HG02610 (cell line): ENCODE data around the gene OPN1MW3.
"Not testable (repeated sequence)": the region's sequence is repeated elsewhere in the genome, so short reads cannot be mapped to it uniquely, and the experiment has no call there.

ENCODE experiments used
- ATAC-seq: cut with Tn5 transposase; IDR thresholded peaks from one replicate; pipeline ENCODE4 v1.9.1; 2021; ENCODE audit warnings: mild to moderate bottlenecking, moderate library complexity; ENCODE audit not compliant: unreplicated experiment

OPN1MW3 gene

GRCh38 chrX:154257282-154257681, at the start of gene OPN1MW3:
Gene OPN1MW3, plus strand, starts transcription at chrX:154257582. Its CDS starts 38 bp downstream, at chrX:154257620.
- not testable (repeated sequence) for ATAC-seq

- peak; percentile 62 for ATAC-seq
Observed at GRCh38 chrX:154209670-154210418, 47.5 kb upstream of the OPN1MW3 start.

DNA sequence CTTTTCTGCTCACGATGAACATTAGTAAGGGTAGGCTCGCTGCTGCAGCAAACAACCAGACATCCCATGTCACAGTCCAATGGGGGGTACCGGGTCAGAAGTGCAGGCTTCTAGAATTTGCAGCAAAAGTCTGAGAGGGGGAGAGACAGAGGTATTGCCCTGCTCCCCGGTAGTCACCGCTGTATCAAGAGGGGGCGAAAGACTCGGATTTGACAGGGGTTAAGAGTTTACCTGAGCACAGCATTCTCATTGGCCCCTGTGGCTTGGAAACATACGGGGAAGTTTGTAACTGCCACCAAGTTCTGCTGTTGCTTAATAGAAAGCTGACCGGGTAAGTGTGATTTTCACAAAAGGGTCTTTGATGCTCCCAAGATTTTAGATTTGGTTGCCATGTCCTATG, 46.3 kb upstream of the OPN1MW3 start:
- not testable (repeated sequence) for ATAC-seq

DNA sequence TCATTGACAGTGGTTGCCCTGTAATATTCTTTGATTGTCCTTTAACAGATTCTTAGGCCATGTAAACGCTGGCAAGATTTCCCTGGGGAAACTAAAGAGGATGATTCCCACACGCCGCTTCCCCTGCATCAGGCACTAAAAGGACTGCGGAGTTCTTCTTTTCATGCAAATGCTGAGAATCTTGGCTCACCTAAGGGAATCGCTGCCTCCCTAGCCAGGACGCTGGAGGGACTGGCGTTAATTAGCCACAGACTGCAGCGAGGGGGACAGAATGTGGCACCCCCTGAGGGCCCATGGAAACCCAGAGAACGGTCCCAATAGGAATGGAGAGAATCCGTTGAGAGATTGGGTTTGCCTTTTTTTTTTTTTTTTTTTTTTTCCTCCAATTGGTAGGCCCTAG, 45.9 kb upstream of the OPN1MW3 start:
- ATAC-seq, result not testable (repeated sequence)

DNA sequence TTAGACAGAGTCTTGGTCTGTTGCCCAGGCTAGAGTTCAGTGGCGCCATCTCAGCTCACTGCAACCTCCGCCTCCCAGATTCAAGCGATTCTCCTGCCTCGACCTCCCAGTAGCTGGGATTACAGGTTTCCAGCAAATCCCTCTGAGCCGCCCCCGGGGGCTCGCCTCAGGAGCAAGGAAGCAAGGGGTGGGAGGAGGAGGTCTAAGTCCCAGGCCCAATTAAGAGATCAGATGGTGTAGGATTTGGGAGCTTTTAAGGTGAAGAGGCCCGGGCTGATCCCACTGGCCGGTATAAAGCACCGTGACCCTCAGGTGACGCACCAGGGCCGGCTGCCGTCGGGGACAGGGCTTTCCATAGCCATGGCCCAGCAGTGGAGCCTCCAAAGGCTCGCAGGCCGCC, 37.9 kb upstream of the OPN1MW3 start, which contains the start of gene OPN1MW2:
Gene OPN1MW2, plus strand, starts transcription at position 301 of the 400 bp plus-strand sequence. Its CDS starts 60 bp downstream, at position 361.
- not testable (repeated sequence) for ATAC-seq

DNA sequence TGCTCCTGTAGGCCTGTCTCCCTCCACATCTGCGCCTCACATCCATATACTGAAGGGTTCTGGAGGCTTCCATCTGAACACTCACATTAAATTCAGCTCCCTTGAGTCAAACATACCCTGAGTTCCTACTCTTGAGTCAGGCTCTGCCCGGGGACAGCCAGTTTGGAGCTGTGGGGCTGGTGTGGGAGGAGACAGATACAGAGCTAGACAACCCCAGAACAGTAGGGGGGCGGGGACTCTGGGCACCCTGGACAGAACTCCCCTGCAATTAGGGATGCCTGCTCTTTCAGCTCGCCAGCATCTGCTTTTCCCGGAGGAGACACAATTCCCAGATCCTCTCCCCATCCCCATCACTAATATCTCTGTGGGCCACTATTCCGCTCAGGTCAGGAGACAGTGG, 32.1 kb upstream of the OPN1MW3 start:
- not testable (repeated sequence) for ATAC-seq

DNA sequence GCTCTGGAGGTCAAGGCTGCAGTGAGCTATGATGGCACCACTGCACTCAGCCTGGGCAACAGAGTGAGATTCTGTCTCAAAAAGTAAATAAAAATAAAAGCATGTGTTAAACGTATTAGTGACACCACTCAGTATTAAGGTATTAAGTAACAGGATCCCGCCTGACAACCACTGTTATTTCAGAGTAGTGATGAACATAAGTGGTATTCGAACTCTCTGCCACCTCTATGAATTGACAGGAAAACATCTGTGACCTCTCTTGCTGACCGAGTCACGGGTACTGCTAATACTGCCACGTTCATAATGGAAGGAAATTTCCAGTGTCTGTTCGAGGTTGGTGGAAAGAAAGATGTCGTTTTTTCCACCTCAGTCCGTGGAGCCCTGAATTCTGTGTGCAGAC, 30.7 kb upstream of the OPN1MW3 start:
- not testable (repeated sequence) for ATAC-seq

DNA sequence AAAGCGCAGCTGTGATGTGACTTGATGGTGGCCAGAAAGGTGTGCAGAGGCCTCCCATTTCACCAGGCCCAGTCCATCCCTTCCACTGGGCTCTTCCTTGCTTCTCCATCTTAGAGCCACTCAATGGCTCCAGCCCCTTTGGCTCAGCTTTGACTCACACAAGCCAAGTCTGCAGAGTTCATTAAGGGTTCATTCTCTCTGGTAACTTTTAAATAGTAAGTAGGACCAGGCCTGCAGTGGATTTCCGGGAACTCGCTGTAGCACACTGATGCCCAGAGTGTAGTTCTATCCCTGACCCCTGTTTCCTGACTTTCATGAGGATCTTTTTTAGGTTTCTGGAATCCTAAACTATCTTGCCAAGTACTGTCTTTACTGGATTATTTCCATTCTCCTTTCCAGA, 25.9 kb upstream of the OPN1MW3 start:
- ATAC-seq, result not testable (repeated sequence)

DNA sequence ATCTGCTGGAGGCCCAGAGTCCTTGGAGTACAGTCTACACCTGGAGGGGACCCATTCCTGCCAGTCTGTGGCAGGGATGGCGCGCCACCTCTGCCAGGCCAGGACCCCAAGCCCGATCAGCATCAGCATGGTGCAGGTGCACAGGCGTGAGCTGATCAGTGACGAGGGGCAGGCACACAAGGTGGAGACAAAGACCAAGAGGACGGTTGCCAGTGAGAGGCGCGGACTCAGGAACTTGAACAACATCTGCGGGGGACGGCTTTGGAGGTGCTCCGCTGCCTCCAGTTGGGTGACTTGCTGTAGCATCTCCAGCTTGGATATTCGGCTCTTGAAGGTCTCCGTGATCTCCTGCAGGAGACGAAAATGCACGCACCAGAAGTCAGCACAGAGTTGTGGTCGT, 23.8 kb upstream of the OPN1MW3 start:
- not testable (repeated sequence) for ATAC-seq

GRCh38 chrX:154238939-154239559, 18.3 kb upstream of the OPN1MW3 start:
- not testable (repeated sequence) for ATAC-seq

DNA sequence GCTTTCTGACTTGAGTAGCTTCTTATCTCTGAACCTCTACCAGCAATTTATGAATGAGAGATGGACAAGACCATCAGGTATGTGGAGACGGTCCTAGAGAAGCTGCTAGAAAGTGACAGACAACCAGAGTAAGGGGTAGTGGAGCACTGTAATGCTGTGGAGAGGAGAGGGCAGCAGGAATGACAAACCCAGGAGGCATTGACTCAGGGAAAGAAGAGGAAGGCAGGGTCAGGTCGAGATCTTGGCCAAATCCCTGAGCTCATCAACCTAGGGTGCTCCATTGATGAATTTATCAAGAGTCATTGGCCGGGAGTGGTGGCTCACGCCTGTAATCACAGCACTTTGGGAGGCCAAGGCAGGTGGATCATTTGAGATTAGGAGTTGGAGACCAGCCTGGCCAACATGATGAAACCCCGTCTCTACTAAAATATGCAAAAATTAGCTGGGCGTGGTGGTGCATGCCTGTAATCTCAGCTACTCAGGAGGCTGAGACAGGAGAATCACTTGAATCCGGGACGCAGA, 17.3 kb upstream of the OPN1MW3 start:
- ATAC-seq, result not testable (repeated sequence)

GRCh38 chrX:154247377-154248045, 9.9 kb upstream of the OPN1MW3 start:
- peak; percentile 50 for ATAC-seq

DNA sequence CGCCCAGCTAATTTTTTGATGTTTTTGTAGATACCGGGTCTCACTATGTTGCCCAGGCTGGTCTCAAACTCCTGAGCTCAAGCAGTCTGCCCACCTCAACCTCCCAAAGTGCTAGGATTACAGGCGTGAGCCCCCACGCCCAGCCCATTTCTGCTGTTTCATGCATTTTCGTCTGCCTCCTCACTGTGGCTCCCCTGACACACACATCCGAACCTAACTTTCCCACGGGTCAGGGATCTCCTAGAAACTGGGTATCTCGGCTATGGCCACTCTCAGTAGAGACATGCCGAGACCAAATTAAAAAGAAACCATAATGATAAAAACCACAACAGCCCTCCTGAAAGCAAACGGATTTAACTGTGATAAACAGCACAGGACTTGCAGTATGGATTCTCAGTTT, 9.3 kb upstream of the OPN1MW3 start:
- not testable (repeated sequence) for ATAC-seq

- ATAC-seq, result not testable (repeated sequence)
Observed at GRCh38 chrX:154258711-154259110, 1.3 kb downstream of the OPN1MW3 start.

- not testable (repeated sequence) for ATAC-seq
Observed at GRCh38 chrX:154263072-154263471, 5.7 kb downstream of the OPN1MW3 start.

- not testable (repeated sequence) for ATAC-seq
Observed at GRCh38 chrX:154269245-154269644, 11.9 kb downstream of the OPN1MW3 start.

- peak; percentile 66 for ATAC-seq
Observed at GRCh38 chrX:154284489-154285338, 27.3 kb downstream of the OPN1MW3 start.

DNA sequence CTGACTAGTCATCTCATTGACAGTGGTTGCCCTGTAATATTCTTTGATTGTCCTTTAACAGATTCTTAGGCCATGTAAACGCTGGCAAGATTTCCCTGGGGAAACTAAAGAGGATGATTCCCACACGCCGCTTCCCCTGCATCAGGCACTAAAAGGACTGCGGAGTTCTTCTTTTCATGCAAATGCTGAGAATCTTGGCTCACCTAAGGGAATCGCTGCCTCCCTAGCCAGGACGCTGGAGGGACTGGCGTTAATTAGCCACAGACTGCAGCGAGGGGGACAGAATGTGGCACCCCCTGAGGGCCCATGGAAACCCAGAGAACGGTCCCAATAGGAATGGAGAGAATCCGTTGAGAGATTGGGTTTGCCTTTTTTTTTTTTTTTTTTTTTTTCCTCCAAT, 29.0 kb downstream of the OPN1MW3 start:
- ATAC-seq, result not testable (repeated sequence)

DNA sequence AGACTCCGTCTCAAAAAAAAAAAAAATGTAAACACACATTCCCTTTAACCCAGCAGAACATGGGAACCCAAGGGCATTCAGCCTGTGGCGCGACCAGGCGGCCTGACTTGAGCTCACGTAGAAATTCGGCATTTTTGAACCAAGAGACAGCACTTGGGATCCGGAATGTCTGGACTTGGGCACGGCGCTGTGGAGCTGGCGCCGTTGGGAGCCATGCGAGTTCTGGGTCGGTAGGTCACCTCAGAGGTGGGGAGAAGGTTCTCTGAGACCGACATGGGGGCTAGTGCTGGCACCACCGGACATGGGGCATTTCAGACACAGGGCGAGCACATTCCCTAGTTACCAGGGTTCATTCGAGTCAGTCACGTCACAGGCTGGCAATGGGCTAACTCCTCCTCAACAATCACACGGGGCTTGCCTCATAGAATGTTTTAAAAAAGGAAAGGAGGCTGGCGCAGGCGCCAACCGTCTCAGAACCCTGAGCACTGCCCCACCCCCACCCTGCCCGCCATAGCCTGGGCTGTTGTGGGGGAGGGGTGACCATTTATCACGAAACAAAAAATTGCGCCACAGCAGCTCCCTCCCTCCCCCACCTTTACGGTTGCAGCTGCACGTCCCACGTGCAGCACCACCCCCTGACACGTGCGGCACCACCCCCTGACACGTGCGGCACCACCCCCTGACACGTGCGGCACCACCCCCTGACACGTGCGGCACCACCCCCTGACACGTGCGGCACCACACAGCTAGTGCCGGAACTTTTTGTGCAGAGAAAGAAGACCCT, 37.6 kb downstream of the OPN1MW3 start, which contains the start of gene TEX28:
Gene TEX28, minus strand, starts transcription at position 334 of the 784 bp plus-strand sequence. CDS start 3,007 bp downstream, outside the sequence.
- no peak for ATAC-seq
